NT2/D1 (cell line): ENCODE results near the gene DCTPP1.

Experiments
- YY1 ChIP-seq: IDR thresholded peaks from 2 replicates; pipeline ENCODE4 v1.6.1; 2011; ENCODE audit not compliant: insufficient read length, insufficient read depth
- ZNF274 ChIP-seq: IDR thresholded peaks from 2 replicates; pipeline ENCODE4 v1.6.1; 2011; ENCODE audit warnings: mild to moderate bottlenecking, low read depth, low read length

- TF ChIP-seq YY1: no peak
- no peak for TF ChIP-seq ZNF274
These were observed 23.1 kb downstream of the DCTPP1 start for GRCh38 chr16:30406795-30407101.
